ENCODE data around the gene TRIP10. TPM values are rescaled to one million over a fixed set of nuclear protein-coding genes. Genes with fewer than 3 reads are reported as not detected.

Gene TRIP10
- total and polyA plus RNA-seq, 2 of the 13 experiments (the other 11 are each of a cell fraction or from before 2014, with no cell fraction given) = 32.5 to 33.2 TPM

DNA sequence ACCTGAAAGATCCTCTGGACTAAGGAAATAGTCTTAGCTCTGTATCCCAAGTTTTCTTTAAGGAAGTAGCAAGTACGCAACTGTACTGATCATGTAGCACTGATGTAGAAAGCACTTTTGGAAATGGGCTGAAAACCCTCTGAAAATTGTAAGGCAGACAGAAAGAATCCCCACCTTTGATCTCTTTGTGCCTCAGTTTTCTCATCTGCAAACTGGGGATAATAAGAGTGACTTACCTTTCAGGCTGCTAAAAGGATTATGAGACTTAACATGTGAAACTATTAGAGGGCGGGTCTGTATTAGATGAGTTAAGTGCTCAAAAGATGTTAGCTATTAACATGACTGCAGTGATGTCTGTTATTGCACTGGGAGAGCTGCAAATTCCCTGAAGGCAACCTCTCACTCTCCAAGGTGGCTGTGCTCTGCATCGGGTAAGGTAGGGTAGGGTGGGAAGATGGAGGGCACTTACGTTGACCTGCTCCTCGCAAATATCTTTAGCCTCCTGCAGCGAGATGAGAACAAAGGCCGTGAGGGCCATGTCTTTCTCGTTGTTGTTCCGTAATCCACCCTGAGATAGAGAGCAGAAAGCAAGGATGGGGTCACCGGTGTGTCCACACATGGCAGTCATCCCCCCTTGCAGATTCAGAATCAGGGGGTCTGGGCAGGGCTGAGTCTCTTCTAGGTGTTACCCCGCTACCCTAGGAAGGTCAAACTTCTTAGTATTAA lies 49.2 kb upstream of the TRIP10 start (continued):
- TF ChIP-seq, protein P1, sequence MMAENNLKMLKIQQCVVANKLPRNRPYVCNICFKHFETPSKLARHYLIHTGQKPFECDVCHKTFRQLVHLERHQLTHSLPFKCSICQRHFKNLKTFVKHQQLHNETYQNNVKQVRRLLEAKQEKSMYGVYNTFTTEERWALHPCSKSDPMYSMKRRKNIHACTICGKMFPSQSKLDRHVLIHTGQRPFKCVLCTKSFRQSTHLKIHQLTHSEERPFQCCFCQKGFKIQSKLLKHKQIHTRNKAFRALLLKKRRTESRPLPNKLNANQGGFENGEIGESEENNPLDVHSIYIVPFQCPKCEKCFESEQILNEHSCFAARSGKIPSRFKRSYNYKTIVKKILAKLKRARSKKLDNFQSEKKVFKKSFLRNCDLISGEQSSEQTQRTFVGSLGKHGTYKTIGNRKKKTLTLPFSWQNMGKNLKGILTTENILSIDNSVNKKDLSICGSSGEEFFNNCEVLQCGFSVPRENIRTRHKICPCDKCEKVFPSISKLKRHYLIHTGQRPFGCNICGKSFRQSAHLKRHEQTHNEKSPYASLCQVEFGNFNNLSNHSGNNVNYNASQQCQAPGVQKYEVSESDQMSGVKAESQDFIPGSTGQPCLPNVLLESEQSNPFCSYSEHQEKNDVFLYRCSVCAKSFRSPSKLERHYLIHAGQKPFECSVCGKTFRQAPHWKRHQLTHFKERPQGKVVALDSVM (CRISPR knock-in tag; IDR thresholded peaks at IDR 0.05) = no peak
- TF ChIP-seq, protein P2, sequence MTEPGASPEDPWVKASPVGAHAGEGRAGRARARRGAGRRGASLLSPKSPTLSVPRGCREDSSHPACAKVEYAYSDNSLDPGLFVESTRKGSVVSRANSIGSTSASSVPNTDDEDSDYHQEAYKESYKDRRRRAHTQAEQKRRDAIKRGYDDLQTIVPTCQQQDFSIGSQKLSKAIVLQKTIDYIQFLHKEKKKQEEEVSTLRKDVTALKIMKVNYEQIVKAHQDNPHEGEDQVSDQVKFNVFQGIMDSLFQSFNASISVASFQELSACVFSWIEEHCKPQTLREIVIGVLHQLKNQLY (CRISPR knock-in tag; IDR thresholded peaks at IDR 0.05) = no peak
- TF ChIP-seq SOX5 (CRISPR knock-in tag; IDR thresholded peaks at IDR 0.05; ENCODE audit: borderline replicate concordance) (no peak), HOXA9 (CRISPR knock-in tag; IDR thresholded peaks at IDR 0.05; ENCODE audit: borderline replicate concordance) (no peak), CHD4 (IDR thresholded peaks at IDR 0.05; ENCODE audit: borderline replicate concordance, low read length) (peak; percentile 45; the same call in 1 of the 2 replicates), ZNF224 (CRISPR knock-in tag; IDR thresholded peaks at IDR 0.05) (no peak), ETV5 (CRISPR knock-in tag; IDR thresholded peaks at IDR 0.05; ENCODE audit: borderline replicate concordance) (no peak), HDAC6 (IDR thresholded peaks at IDR 0.05; ENCODE audit: low read depth, low read length) (no peak), ZNF564 (CRISPR knock-in tag; IDR thresholded peaks at IDR 0.05) (no peak), POLR2AphosphoS5 (IDR thresholded peaks at IDR 0.05; ENCODE audit: low read depth, low read length) (0 out of 2 replicates have a peak, but pooled peaks have one; percentile 24), HCFC1 (IDR thresholded peaks at IDR 0.05; ENCODE audit: low read depth, low read length) (no peak), RBM22 (optimal IDR thresholded peaks at IDR 0.05; ENCODE audit: low read length) (peak; percentile 95)
- TF ChIP-seq, protein P3, sequence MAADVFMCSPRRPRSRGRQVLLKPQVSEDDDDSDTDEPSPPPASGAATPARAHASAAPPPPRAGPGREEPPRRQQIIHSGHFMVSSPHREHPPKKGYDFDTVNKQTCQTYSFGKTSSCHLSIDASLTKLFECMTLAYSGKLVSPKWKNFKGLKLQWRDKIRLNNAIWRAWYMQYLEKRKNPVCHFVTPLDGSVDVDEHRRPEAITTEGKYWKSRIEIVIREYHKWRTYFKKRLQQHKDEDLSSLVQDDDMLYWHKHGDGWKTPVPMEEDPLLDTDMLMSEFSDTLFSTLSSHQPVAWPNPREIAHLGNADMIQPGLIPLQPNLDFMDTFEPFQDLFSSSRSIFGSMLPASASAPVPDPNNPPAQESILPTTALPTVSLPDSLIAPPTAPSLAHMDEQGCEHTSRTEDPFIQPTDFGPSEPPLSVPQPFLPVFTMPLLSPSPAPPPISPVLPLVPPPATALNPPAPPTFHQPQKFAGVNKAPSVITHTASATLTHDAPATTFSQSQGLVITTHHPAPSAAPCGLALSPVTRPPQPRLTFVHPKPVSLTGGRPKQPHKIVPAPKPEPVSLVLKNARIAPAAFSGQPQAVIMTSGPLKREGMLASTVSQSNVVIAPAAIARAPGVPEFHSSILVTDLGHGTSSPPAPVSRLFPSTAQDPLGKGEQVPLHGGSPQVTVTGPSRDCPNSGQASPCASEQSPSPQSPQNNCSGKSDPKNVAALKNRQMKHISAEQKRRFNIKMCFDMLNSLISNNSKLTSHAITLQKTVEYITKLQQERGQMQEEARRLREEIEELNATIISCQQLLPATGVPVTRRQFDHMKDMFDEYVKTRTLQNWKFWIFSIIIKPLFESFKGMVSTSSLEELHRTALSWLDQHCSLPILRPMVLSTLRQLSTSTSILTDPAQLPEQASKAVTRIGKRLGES (CRISPR knock-in tag; IDR thresholded peaks at IDR 0.05; ENCODE audit: borderline replicate concordance) = no peak
- TF ChIP-seq, protein P4, sequence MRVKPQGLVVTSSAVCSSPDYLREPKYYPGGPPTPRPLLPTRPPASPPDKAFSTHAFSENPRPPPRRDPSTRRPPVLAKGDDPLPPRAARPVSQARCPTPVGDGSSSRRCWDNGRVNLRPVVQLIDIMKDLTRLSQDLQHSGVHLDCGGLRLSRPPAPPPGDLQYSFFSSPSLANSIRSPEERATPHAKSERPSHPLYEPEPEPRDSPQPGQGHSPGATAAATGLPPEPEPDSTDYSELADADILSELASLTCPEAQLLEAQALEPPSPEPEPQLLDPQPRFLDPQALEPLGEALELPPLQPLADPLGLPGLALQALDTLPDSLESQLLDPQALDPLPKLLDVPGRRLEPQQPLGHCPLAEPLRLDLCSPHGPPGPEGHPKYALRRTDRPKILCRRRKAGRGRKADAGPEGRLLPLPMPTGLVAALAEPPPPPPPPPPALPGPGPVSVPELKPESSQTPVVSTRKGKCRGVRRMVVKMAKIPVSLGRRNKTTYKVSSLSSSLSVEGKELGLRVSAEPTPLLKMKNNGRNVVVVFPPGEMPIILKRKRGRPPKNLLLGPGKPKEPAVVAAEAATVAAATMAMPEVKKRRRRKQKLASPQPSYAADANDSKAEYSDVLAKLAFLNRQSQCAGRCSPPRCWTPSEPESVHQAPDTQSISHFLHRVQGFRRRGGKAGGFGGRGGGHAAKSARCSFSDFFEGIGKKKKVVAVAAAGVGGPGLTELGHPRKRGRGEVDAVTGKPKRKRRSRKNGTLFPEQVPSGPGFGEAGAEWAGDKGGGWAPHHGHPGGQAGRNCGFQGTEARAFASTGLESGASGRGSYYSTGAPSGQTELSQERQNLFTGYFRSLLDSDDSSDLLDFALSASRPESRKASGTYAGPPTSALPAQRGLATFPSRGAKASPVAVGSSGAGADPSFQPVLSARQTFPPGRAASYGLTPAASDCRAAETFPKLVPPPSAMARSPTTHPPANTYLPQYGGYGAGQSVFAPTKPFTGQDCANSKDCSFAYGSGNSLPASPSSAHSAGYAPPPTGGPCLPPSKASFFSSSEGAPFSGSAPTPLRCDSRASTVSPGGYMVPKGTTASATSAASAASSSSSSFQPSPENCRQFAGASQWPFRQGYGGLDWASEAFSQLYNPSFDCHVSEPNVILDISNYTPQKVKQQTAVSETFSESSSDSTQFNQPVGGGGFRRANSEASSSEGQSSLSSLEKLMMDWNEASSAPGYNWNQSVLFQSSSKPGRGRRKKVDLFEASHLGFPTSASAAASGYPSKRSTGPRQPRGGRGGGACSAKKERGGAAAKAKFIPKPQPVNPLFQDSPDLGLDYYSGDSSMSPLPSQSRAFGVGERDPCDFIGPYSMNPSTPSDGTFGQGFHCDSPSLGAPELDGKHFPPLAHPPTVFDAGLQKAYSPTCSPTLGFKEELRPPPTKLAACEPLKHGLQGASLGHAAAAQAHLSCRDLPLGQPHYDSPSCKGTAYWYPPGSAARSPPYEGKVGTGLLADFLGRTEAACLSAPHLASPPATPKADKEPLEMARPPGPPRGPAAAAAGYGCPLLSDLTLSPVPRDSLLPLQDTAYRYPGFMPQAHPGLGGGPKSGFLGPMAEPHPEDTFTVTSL (CRISPR knock-in tag; IDR thresholded peaks at IDR 0.05; ENCODE audit: borderline replicate concordance) = no peak
- TF ChIP-seq, protein P5, sequence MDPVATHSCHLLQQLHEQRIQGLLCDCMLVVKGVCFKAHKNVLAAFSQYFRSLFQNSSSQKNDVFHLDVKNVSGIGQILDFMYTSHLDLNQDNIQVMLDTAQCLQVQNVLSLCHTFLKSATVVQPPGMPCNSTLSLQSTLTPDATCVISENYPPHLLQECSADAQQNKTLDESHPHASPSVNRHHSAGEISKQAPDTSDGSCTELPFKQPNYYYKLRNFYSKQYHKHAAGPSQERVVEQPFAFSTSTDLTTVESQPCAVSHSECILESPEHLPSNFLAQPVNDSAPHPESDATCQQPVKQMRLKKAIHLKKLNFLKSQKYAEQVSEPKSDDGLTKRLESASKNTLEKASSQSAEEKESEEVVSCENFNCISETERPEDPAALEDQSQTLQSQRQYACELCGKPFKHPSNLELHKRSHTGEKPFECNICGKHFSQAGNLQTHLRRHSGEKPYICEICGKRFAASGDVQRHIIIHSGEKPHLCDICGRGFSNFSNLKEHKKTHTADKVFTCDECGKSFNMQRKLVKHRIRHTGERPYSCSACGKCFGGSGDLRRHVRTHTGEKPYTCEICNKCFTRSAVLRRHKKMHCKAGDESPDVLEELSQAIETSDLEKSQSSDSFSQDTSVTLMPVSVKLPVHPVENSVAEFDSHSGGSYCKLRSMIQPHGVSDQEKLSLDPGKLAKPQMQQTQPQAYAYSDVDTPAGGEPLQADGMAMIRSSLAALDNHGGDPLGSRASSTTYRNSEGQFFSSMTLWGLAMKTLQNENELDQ (CRISPR knock-in tag; IDR thresholded peaks at IDR 0.05; ENCODE audit: borderline replicate concordance) = no peak

Measured in HepG2 (cell line).